Fibroblast of villous mesenchyme (primary cell): ENCODE results near the gene TAB2. TPM values are rescaled to one million over a fixed set of nuclear protein-coding genes. Genes with fewer than 3 reads are reported as not detected.
A peak's percentile ranks its signal among the peaks of the same experiment; 100 is the strongest.

Experiments used
- DNase-seq: peaks from one replicate; pipeline ENCODE4 v3.0.0-alpha.2; 2010; ENCODE audit warnings: low read depth
- H3K4me3 ChIP-seq: 2 replicates; pipeline ENCODE4 v1.5.1; 2011; ENCODE audit warnings: low read depth, mild to moderate bottlenecking, low read length
- total RNA-seq: library from RNA; depleted of rRNA; stranded (reverse); fragments of >200 nt; gene quantifications from 2 replicates; pipeline ENCODE4 v1.2.3, GENCODE V29; 2012
- TF ChIP-seq, protein P1 (sequence below): IDR thresholded peaks from 2 replicates; pipeline ENCODE4 v1.5.1; 2012; ENCODE audit warnings: low read depth, mild to moderate bottlenecking, low read length; ENCODE audit not compliant: insufficient read depth

Gene TAB2
- total RNA-seq, 1 donor = 36.3 TPM

DNA sequence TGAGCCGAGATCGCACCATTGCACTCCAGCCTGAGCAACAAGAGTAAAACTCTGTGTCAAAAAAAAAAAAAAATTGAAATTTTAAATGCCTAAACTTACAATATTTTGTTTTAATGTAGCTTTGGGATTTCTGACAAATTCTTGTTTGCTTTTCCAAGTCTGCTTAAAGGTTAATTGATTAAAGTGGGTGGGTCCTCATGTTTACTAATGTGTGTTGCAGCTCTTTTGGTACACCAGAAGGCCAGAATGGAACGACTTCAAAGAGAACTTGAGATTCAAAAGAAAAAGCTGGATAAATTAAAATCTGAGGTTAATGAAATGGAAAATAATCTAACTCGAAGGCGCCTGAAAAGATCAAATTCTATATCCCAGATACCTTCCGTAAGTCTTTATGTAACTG, 79.9 kb downstream of the TAB2 start:
- DNase-seq = no peak
- no peak overlapping the region for H3K4me3 ChIP-seq
- TF ChIP-seq, protein P1, sequence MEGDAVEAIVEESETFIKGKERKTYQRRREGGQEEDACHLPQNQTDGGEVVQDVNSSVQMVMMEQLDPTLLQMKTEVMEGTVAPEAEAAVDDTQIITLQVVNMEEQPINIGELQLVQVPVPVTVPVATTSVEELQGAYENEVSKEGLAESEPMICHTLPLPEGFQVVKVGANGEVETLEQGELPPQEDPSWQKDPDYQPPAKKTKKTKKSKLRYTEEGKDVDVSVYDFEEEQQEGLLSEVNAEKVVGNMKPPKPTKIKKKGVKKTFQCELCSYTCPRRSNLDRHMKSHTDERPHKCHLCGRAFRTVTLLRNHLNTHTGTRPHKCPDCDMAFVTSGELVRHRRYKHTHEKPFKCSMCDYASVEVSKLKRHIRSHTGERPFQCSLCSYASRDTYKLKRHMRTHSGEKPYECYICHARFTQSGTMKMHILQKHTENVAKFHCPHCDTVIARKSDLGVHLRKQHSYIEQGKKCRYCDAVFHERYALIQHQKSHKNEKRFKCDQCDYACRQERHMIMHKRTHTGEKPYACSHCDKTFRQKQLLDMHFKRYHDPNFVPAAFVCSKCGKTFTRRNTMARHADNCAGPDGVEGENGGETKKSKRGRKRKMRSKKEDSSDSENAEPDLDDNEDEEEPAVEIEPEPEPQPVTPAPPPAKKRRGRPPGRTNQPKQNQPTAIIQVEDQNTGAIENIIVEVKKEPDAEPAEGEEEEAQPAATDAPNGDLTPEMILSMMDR = no peak

DNA sequence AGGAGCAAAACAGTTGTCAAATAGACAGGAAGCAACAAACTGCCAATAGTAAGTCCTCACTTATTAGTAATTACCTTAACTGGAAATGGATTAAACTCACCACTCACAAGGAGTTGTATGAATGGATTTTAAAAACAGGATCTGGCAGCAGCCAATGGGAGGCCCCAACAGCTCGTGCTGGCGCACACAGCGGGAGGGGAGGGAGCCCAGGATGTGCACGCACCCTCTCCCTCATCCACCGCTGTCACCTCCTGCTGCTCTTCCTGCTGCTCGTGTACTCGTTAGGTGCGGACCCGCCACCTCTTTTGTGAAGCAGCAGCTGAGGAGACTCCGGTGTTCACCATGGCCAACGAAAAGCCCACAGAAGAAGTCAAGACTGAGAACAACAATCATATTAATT, 82.5 kb downstream of the TAB2 start, which contains the start of gene SUMO4:
Gene SUMO4, plus strand, starts transcription at position 213 of the 400 bp plus-strand sequence. Its CDS starts 130 bp downstream, at position 343.
- TF ChIP-seq, protein P1 = no peak

DNA sequence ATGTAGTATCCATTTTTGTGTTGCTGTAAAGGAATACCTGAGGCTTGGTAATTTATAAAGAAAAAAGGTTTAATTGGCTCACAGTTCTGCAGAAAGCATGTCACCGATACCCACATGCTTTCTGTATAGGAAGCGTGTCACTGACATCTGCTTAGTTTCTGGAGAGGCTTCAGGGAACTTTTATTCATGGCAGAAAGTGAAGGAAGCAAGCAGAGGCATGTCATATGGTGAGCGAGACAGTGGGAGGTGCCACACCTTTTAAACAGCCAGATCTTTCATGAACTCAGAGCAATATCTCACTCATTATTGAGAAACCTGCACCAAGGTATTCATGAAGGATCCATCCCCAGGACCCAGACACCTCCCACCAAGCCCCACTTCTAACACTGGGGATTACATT, 86.0 kb downstream of the TAB2 start:
- DNase-seq = no peak
- TF ChIP-seq, protein P1 = no peak
- no peak overlapping the region for H3K4me3 ChIP-seq

More for the DNA sequence above, 82.5 kb downstream of the TAB2 start, which contains the start of gene SUMO4:
- no peak within 1 kb of the TSS for H3K4me3 ChIP-seq
- DNase-seq = no peak

DNA sequence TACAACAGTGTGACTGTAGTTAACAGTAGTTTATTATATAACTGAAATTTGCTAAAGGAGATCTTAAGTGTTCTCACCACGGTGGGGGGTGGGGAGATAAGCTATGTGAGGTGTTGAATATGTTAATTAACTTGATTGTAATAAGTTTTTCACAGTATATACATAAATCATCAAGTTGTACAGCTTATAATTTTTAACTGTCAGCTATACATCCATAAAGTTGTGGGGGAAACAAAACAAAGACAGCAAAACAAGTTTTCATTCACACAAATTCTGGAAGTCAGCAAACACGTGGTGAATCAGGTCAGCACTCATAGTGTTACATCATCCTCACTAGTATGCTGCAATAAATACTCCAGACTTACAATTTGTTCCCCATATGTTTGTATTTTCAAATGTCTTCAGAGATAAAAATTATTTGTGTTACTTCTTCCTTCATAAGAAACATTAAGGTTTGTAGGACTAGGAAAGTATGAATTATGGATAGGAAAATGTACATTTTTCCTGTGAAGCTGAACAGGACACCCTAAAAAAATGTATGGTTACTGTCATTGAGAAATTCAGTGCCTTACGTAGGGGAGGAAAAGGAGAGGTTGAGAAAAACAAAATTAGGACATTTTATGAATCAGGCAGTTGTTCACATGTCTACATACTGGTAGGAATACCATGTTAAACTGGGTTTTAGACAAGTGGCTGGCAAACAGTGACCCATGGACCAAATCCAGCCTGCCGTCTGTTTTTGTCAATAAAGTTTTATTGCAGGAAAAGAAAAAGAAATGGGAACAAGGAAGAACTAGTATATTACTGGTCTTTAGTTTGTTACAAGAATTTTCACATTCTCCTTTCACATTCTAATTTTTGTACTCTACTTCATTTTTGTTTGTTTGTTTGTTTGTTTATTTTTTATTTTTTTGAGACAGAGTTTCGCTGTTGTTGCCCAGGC, 88.6 kb downstream of the TAB2 start:
- no peak overlapping the region for H3K4me3 ChIP-seq
- DNase-seq = peak; percentile 78
- TF ChIP-seq, protein P1 = no peak

DNA sequence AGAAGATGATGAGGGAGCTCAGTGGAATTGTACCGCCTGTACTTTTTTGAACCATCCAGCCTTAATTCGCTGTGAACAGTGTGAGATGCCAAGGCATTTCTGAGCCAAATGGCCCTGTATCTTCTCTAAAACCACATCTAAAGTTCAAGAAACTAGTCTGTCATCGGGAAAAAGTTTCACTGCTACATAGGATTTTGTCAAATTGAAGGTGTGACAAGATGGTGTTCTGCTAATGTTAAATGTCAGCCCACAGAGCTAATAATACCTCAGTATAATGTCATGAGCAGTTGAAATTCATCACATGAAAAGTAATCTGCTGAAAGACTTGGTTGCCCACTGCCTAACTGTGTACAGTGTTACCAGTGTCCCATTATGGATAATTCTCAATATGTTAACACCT, 92.1 kb downstream of the TAB2 start:
- TF ChIP-seq, protein P1 = no peak
- DNase-seq = no peak
- H3K4me3 ChIP-seq = no peak overlapping the region

DNA sequence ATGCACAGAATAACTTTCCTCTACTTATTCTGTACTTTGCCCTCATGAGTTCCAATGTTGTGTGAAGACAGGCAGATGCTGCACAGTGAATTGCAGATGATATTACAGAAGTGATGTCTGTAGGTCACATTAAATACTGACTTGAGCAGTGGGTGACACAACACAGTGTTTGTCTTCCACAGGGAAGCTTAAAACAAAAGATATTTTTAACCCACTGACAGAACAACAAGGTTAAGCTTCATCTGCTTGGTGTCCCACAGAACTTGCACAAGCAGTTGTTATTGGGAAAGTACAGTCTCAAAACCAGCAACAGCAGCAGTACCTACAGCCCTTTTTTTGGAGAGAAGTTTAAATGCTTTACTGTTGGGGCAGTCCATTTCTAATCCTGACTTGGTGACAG, 93.0 kb downstream of the TAB2 start:
- H3K4me3 ChIP-seq = no peak overlapping the region
- TF ChIP-seq, protein P1 = no peak
- DNase-seq = peak; percentile 14
